Adrenal gland (tissue), 12 donors: ENCODE results near the gene TP53INP2. TPM values are rescaled to one million over a fixed set of nuclear protein-coding genes. Genes with fewer than 3 reads are reported as not detected.

Experiments used
- DNase-seq, 7 donors: peaks; one replicate each; pipeline ENCODE4 v3.0.0-alpha.2; 2019 to 2020
- H3K27ac ChIP-seq, 5 donors: fragments of 200-600 bp; sonication (generic) in 4 of 5; 1 replicate in 3 of 5; 2 replicates in 2 of 5; pipeline versions ENCODE4 v1.5.1 to v1.8.0; 2016 to 2020; ENCODE audit warnings: mild to moderate bottlenecking in 1 of 5
- H3K27me3 ChIP-seq: fragments of 200-600 bp; 2 replicates; pipeline ENCODE4 v1.8.0; 2021
- H3K36me3 ChIP-seq, 2 donors: fragments of 200-600 bp; replicated peaks in 1 of 2; 1 replicate in 1 of 2; 2 replicates in 1 of 2; pipeline versions ENCODE4 v1.5.1 to v1.8.0; 2018 to 2022
- H3K4me1 ChIP-seq, 2 donors: fragments of 200-600 bp; replicated peaks in 1 of 2; 1 replicate in 1 of 2; 2 replicates in 1 of 2; pipeline versions ENCODE4 v1.5.1 to v1.8.0; 2018 to 2021
- H3K4me3 ChIP-seq, 4 donors: fragments of 200-600 bp; sonication (generic) in 3 of 4; one replicate each; pipeline ENCODE4 v1.5.1; 2016 to 2018
- H3K9me3 ChIP-seq, 3 donors: fragments of 200-600 bp; sonication (generic) in 1 of 3; replicated peaks in 1 of 3; 1 replicate in 2 of 3; 2 replicates in 1 of 3; pipeline versions ENCODE4 v1.5.1 to v1.8.0; 2016 to 2021
- CTCF ChIP-seq, 6 experiments: fragments of 450-650 bp in 4 of 6; fragments of 200-600 bp in 2 of 6; sonication (generic) in 1 of 6; IDR thresholded peaks; 1 replicate in 5 of 6; 2 replicates in 1 of 6; pipeline versions ENCODE4 v1.5.1 to v1.8.0; 2016 to 2021; ENCODE audit warnings: antibody characterized with exemption in 6 of 6, mild to moderate bottlenecking in 2 of 6, moderate library complexity in 1 of 6
- POLR2A ChIP-seq, 2 donors: fragments of 450-650 bp; IDR thresholded peaks; one replicate each; pipeline ENCODE4 v1.6.1; 2017; ENCODE audit warnings: antibody characterized with exemption in 2 of 2, mild to moderate bottlenecking in 2 of 2, moderate library complexity in 1 of 2
- WGBS, 4 donors: extraction: QIAGEN DNeasy Blood & Tissue Kit in 2 of 4; methylation state at CpG; one replicate each; pipeline versions ENCODE4 v1.1.5 to v1.1.7; 2013 to 2017; 5-methylcytosine and 5-hydroxymethylcytosine counted together
- intact Hi-C, 2 donors: fragments of 100-400 bp; cut with DNase I; formaldehyde crosslinking; loops; one replicate each; pipeline versions ENCODE4 v1.14.1 to v1.15.0; 2022 to 2023
- polyA plus RNA-seq, 3 donors: library from polyadenylated mRNA; stranded (reverse); fragments of 200-250 nt in 2 of 3; fragments of 350-450 nt in 1 of 3; fragmentation: Illumina TruSeq in 1 of 3; extraction: RNeasy Lipid Tissue Mini Kit (QIAGEN cat#74804) in 1 of 3; gene quantifications; one replicate each; pipeline ENCODE4 v1.2.3, GENCODE V29; 2013 to 2014
- total RNA-seq, 9 donors: library from RNA; depleted of rRNA in 4 of 9; stranded (reverse); fragments of >200 nt in 4 of 9; fragments of 120-200 nt in 1 of 9; fragmentation: NEBNext Ultra II Directional in 1 of 9; extraction: Animal tissue kit (Norgen Biotek cat#: 25700) in 1 of 9; gene quantifications; one replicate each; pipeline versions ENCODE4 v1.1.0 to v1.2.4, GENCODE V29; 2013 to 2023
- donor health status: healthy with polysubstance abuse.
- donor health status: Bipolar disorder and iron deficiency.
- donor health status: DM: yes; HTN: yes; CAD: no.
- donor health status: DM: no; HTN: no; CAD: no.
- donor health status: DM: no; HTN: no; CAD: no.
- donor health status: DM: yes; HTN: yes; CAD: no.

TP53INP2 gene
- total and polyA plus RNA-seq, 12 donors = 9.4 to 74.5 (median 18.7) TPM

GRCh38 chr20:34724172-34724571 is 20.0 kb downstream of the TP53INP2 start:
- Histone ChIP-seq H3K4me3 (no peak overlapping the region), H3K27ac (no peak overlapping the region), H3K27me3 (no peaks in the 10 kb centered on the region), H3K4me1 (no peaks in the 10 kb centered on the region), H3K9me3 (no peaks in the 10 kb centered on the region), H3K36me3 (peaks cover 0 to 47% of the 10 kb centered on the region in 2 donors)
- DNase-seq = no peak
- WGBS, 4 donors = 68 to 87% (median 82%) methylated on average over 3 of the region's 3 CpGs
- intact Hi-C loops = no loop called here
- TF ChIP-seq POLR2A (IDR thresholded peaks at IDR 0.05) (no peak), CTCF (IDR thresholded peaks at IDR 0.05) (no peak)

- Histone ChIP-seq H3K4me1 (no peaks in the 10 kb centered on the region), H3K27ac (no peak overlapping the region), H3K4me3 (no peak overlapping the region), H3K9me3 (no peaks in the 10 kb centered on the region), H3K36me3 (peaks cover 0 to 52% of the 10 kb centered on the region in 2 donors), H3K27me3 (no peaks in the 10 kb centered on the region)
- DNase-seq = no peak
- intact Hi-C loops = no loop called here
- WGBS, 4 donors = 97 to 99% (median 97%) methylated on average over 2 of the region's 2 CpGs
- TF ChIP-seq CTCF (IDR thresholded peaks at IDR 0.05) = no peak
- no peak for TF ChIP-seq POLR2A (IDR thresholded peaks at IDR 0.05)
Observed at GRCh38 chr20:34729416-34729815, 25.3 kb downstream of the TP53INP2 start.

- Histone ChIP-seq H3K4me1 (no peaks in the 10 kb centered on the region), H3K9me3 (no peaks in the 10 kb centered on the region), H3K36me3 (peaks cover 0 to 27% of the 10 kb centered on the region in 2 donors), H3K4me3 (no peak overlapping the region), H3K27me3 (no peaks in the 10 kb centered on the region), H3K27ac (no peak overlapping the region)
- no peak for DNase-seq
- WGBS, 4 donors = 100% methylated on average over 1 of the region's 1 CpG
- TF ChIP-seq POLR2A (IDR thresholded peaks at IDR 0.05) (no peak), CTCF (IDR thresholded peaks at IDR 0.05) (no peak)
- intact Hi-C loops = no loop called here
Observed at GRCh38 chr20:34732523-34732922, 28.4 kb downstream of the TP53INP2 start.

- no peaks in the 10 kb centered on the region for H3K9me3 ChIP-seq
- H3K4me3 ChIP-seq = no peak overlapping the region
- intact Hi-C loops = no loop called here
- TF ChIP-seq POLR2A (IDR thresholded peaks at IDR 0.05) (no peak), CTCF (IDR thresholded peaks at IDR 0.05) (no peak)
- peaks cover 0 to 25% of the 10 kb centered on the region in 2 donors for H3K36me3 ChIP-seq
- no peaks in the 10 kb centered on the region for H3K4me1 ChIP-seq
- H3K27ac ChIP-seq = no peak overlapping the region
- 65 to 77% (median 69%) methylated on average over 6 of the region's 6 CpGs for WGBS, 4 donors
- DNase-seq = no peak
- no peaks in the 10 kb centered on the region for H3K27me3 ChIP-seq
Observed at GRCh38 chr20:34736106-34736735, 32.1 kb downstream of the TP53INP2 start.
